ENCODE results near the gene ABLIM2. TPM values are rescaled to one million over a fixed set of nuclear protein-coding genes. Genes with fewer than 3 reads are reported as not detected.

The ABLIM2 gene
- total and polyA plus RNA-seq, 2 donors (not counting 1 experiment from before 2014, with no cell fraction given), result 3.3 to 79.0 TPM

GRCh38 chr4:7960017-7960789, 198.4 kb downstream of the ABLIM2 start:
- H3K27me3 ChIP-seq (replicated peaks in 1 of 4; ENCODE audit: control extremely low read depth in 1 of 4, control insufficient read depth in 3 of 4, insufficient read depth in 4 of 4, low read length in 3 of 4), result peaks cover 0 to 10% (median 0%) of the 10 kb centered on the region in 4 experiments
- H4K20me1 ChIP-seq (ENCODE audit: control insufficient read depth, insufficient read depth, low read length, poor library complexity, severe bottlenecking), result no peaks in the 10 kb centered on the region
- ATAC-seq (ENCODE audit: low read depth) (peak; percentile 10), DNase-seq (no peak)
- CTCF ChIA-PET, result interaction anchor here (0.7 kb wide), 1 partner anchor 158 kb away, joined by 6 read pairs; no protein-coding TSS in a partner anchor
- peaks cover 9% of the 10 kb centered on the region in 2 donors for H3K4me1 ChIP-seq (ENCODE audit: control insufficient read depth in 2 of 2, insufficient read depth in 2 of 2, low read length in 2 of 2)
- no peak for TF ChIP-seq CTCF (IDR thresholded peaks at IDR 0.05)
- TF ChIP-seq EZH2 (IDR thresholded peaks at IDR 0.05; ENCODE audit: borderline replicate concordance, insufficient read depth, low read depth, low read length, poor library complexity, severe bottlenecking), result no peak
- H3K36me3 ChIP-seq (replicated peaks in 1 of 2; ENCODE audit: control extremely low read depth in 1 of 2, control insufficient read depth in 1 of 2, extremely low read depth in 1 of 2, insufficient read depth in 2 of 2, low read length in 1 of 2), result no peaks in the 10 kb centered on the region
- no peak overlapping the region for H3K27ac ChIP-seq (ENCODE audit: low read length in 2 of 2)
- H3K27ac Mint-ChIP-seq, result no peak overlapping the region
- intact Hi-C loops (cut with micrococcal nuclease), result no loop called here
- H3K79me2 ChIP-seq (ENCODE audit: control insufficient read depth, insufficient read depth, low read length), result no peaks in the 10 kb centered on the region
- H3K4me2 ChIP-seq (replicated peaks; ENCODE audit: low read depth, low read length, poor library complexity, severe bottlenecking), result no peak overlapping the region
- no peak overlapping the region for H3K9ac ChIP-seq (ENCODE audit: low read length)
- 70% methylated on average over 7 of the region's 11 CpGs for WGBS (ENCODE audit: insufficient coverage)
- H3K9me3 ChIP-seq (ENCODE audit: control extremely low read depth in 1 of 3, control insufficient read depth in 2 of 3, insufficient read depth in 1 of 3, low read length in 2 of 3), result no peaks in the 10 kb centered on the region
- H3K4me1 Mint-ChIP-seq, result peaks cover 9% of the 10 kb centered on the region
- H3K4me3 ChIP-seq (ENCODE audit: control extremely low read depth in 1 of 5, extremely low read depth in 1 of 5, insufficient read depth in 1 of 5, low read depth in 2 of 5, low read length in 4 of 5), result no peak overlapping the region
- no peak overlapping the region for H2AFZ ChIP-seq (ENCODE audit: insufficient read depth, low read depth, low read length, poor library complexity, severe bottlenecking)
- no peak overlapping the region for H3K4me3 Mint-ChIP-seq
- H3K9me3 Mint-ChIP-seq (ENCODE audit: insufficient read depth), result no peaks in the 10 kb centered on the region
- H3K27me3 Mint-ChIP-seq, result peaks cover 27% of the 10 kb centered on the region
- POLR2A ChIA-PET, result no interaction called here

- H3K4me2 ChIP-seq (replicated peaks; ENCODE audit: low read depth, low read length, poor library complexity, severe bottlenecking), result no peak overlapping the region
- TF ChIP-seq EZH2 (IDR thresholded peaks at IDR 0.05; ENCODE audit: borderline replicate concordance, insufficient read depth, low read depth, low read length, poor library complexity, severe bottlenecking) (no peak), CTCF (IDR thresholded peaks at IDR 0.05) (no peak)
- H3K4me3 Mint-ChIP-seq, result no peak overlapping the region
- no peak overlapping the region for H3K4me3 ChIP-seq (ENCODE audit: control extremely low read depth in 1 of 5, extremely low read depth in 1 of 5, insufficient read depth in 1 of 5, low read depth in 2 of 5, low read length in 4 of 5)
- no peaks in the 10 kb centered on the region for H4K20me1 ChIP-seq (ENCODE audit: control insufficient read depth, insufficient read depth, low read length, poor library complexity, severe bottlenecking)
- no peak overlapping the region for H3K27ac Mint-ChIP-seq
- CTCF ChIA-PET, result no interaction called here
- H3K9ac ChIP-seq (ENCODE audit: low read length), result no peak overlapping the region
- 65% methylated on average over 6 of the region's 7 CpGs for WGBS (ENCODE audit: insufficient coverage)
- no peaks in the 10 kb centered on the region for H3K9me3 Mint-ChIP-seq (ENCODE audit: insufficient read depth)
- H3K4me1 Mint-ChIP-seq, result peaks cover 9% of the 10 kb centered on the region
- H3K27me3 ChIP-seq (replicated peaks in 1 of 4; ENCODE audit: control extremely low read depth in 1 of 4, control insufficient read depth in 3 of 4, insufficient read depth in 4 of 4, low read length in 3 of 4), result peaks cover 0 to 10% (median 0%) of the 10 kb centered on the region in 4 experiments
- H3K27me3 Mint-ChIP-seq, result peaks cover 27% of the 10 kb centered on the region
- H2AFZ ChIP-seq (ENCODE audit: insufficient read depth, low read depth, low read length, poor library complexity, severe bottlenecking), result no peak overlapping the region
- ATAC-seq (ENCODE audit: low read depth), result no peak
- H3K27ac ChIP-seq (ENCODE audit: low read length in 2 of 2), result no peak overlapping the region
- peaks cover 9% of the 10 kb centered on the region in 2 donors for H3K4me1 ChIP-seq (ENCODE audit: control insufficient read depth in 2 of 2, insufficient read depth in 2 of 2, low read length in 2 of 2)
- no peaks in the 10 kb centered on the region for H3K36me3 ChIP-seq (replicated peaks in 1 of 2; ENCODE audit: control extremely low read depth in 1 of 2, control insufficient read depth in 1 of 2, extremely low read depth in 1 of 2, insufficient read depth in 2 of 2, low read length in 1 of 2)
- H3K9me3 ChIP-seq (ENCODE audit: control extremely low read depth in 1 of 3, control insufficient read depth in 2 of 3, insufficient read depth in 1 of 3, low read length in 2 of 3), result peaks cover 0 to 6% (median 0%) of the 10 kb centered on the region in 3 donors
- DNase-seq, result no peak
- POLR2A ChIA-PET, result no interaction called here
- intact Hi-C loops (cut with micrococcal nuclease), result no loop called here
- no peaks in the 10 kb centered on the region for H3K79me2 ChIP-seq (ENCODE audit: control insufficient read depth, insufficient read depth, low read length)
Measured at GRCh38 chr4:7959078-7959477, 199.5 kb downstream of the ABLIM2 start.
